ENCODE results near the gene ACOT4. TPM values are rescaled to one million over a fixed set of nuclear protein-coding genes. Genes with fewer than 3 reads are reported as not detected.
A peak's percentile ranks its signal among the peaks of the same experiment; 100 is the strongest.

Gene ACOT4
- total RNA-seq, 1 experiment from 2014 or later: 5.1 TPM

DNA sequence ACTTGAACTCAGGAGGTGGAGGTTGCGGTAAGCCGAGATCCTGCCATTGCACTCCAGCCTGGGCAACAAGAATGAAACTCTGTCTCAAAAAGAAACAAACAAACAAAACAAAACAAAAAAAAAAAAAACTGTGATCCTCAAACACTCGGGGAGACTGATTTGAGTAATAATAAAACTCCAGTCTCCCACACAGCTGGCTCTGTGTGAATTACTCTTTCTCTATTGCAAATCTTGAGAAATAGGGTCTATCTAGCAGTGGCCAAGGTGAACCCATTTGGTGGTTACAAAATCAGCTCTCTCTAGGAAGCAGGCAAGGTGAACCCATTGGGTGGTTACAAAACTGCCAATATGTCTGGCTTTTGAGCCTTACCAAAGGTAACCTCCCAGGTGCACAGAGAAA, 14.6 kb downstream of the ACOT4 start:
- Histone ChIP-seq H3K27ac (ENCODE audit: low read length) (no peak overlapping the region), H3K9me2 (replicated peaks; ENCODE audit: low read length) (no peaks in the 10 kb centered on the region), H3K36me3 (ENCODE audit: low read depth, low read length) (no peaks in the 10 kb centered on the region), H3K4me1 (ENCODE audit: insufficient read depth, low read length) (peaks cover 15% of the 10 kb centered on the region), H2AFZ (ENCODE audit: low read length) (no peak overlapping the region), H3K79me2 (ENCODE audit: low read length) (no peaks in the 10 kb centered on the region), H3K27me3 (ENCODE audit: low read length) (no peaks in the 10 kb centered on the region), H4K20me1 (ENCODE audit: low read length) (no peaks in the 10 kb centered on the region), H3K4me2 (ENCODE audit: low read length) (no peak overlapping the region), H3K9ac (ENCODE audit: low read length) (no peak overlapping the region), H3K4me3 (ENCODE audit: low read length) (no peak overlapping the region), H3F3A (ENCODE audit: low read length, unreplicated experiment) (no peaks in the 10 kb centered on the region), H3K9me3 (ENCODE audit: low read length) (no peaks in the 10 kb centered on the region)
- BruUV-seq (replicated peaks): no TSS peak
- intact Hi-C loops (cut with micrococcal nuclease): no loop called here
- TF ChIP-seq, protein P1, sequence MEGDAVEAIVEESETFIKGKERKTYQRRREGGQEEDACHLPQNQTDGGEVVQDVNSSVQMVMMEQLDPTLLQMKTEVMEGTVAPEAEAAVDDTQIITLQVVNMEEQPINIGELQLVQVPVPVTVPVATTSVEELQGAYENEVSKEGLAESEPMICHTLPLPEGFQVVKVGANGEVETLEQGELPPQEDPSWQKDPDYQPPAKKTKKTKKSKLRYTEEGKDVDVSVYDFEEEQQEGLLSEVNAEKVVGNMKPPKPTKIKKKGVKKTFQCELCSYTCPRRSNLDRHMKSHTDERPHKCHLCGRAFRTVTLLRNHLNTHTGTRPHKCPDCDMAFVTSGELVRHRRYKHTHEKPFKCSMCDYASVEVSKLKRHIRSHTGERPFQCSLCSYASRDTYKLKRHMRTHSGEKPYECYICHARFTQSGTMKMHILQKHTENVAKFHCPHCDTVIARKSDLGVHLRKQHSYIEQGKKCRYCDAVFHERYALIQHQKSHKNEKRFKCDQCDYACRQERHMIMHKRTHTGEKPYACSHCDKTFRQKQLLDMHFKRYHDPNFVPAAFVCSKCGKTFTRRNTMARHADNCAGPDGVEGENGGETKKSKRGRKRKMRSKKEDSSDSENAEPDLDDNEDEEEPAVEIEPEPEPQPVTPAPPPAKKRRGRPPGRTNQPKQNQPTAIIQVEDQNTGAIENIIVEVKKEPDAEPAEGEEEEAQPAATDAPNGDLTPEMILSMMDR (conservative IDR thresholded peaks at IDR 0.05; ENCODE audit: low read depth, low read length): no peak
- TF ChIP-seq EZH2 (IDR thresholded peaks at IDR 0.05; ENCODE audit: low read length, unreplicated experiment): no peak
- TF ChIP-seq EZH2phosphoT487 (IDR thresholded peaks at IDR 0.05; ENCODE audit: borderline replicate concordance, low read length): no peak
- POLR2A ChIA-PET (ENCODE audit: unreplicated experiment): no interaction called here
- no peak for ATAC-seq
- no peak for DNase-seq
- CTCF ChIA-PET: no interaction called here

GRCh38 chr14:73607241-73607640, 15.6 kb downstream of the ACOT4 start:
- Histone ChIP-seq H3K27ac (ENCODE audit: low read length) (no peak overlapping the region), H3K4me2 (ENCODE audit: low read length) (no peak overlapping the region), H3K9ac (ENCODE audit: low read length) (no peak overlapping the region), H4K20me1 (ENCODE audit: low read length) (no peaks in the 10 kb centered on the region), H3F3A (ENCODE audit: low read length, unreplicated experiment) (no peaks in the 10 kb centered on the region), H3K27me3 (ENCODE audit: low read length) (no peaks in the 10 kb centered on the region), H3K4me3 (ENCODE audit: low read length) (no peak overlapping the region), H3K9me3 (ENCODE audit: low read length) (no peaks in the 10 kb centered on the region), H3K79me2 (ENCODE audit: low read length) (no peaks in the 10 kb centered on the region), H3K4me1 (ENCODE audit: insufficient read depth, low read length) (peaks cover 10% of the 10 kb centered on the region), H3K36me3 (ENCODE audit: low read depth, low read length) (no peaks in the 10 kb centered on the region), H2AFZ (ENCODE audit: low read length) (no peak overlapping the region), H3K9me2 (replicated peaks; ENCODE audit: low read length) (no peaks in the 10 kb centered on the region)
- no TSS peak for BruUV-seq (replicated peaks)
- ATAC-seq (no peak), DNase-seq (no peak)
- POLR2A ChIA-PET (ENCODE audit: unreplicated experiment): no interaction called here
- CTCF ChIA-PET: interaction anchor here (0.6 kb wide), 1 partner anchor 120 kb away, joined by 3 read pairs; no protein-coding TSS in a partner anchor
- TF ChIP-seq EZH2 (IDR thresholded peaks at IDR 0.05; ENCODE audit: low read length, unreplicated experiment) (no peak), EZH2phosphoT487 (IDR thresholded peaks at IDR 0.05; ENCODE audit: borderline replicate concordance, low read length) (no peak)
- TF ChIP-seq, protein P1 (conservative IDR thresholded peaks at IDR 0.05; ENCODE audit: low read depth, low read length): no peak
- intact Hi-C loops (cut with micrococcal nuclease): no loop called here

- Histone ChIP-seq H3K9me3 (ENCODE audit: low read length) (no peaks in the 10 kb centered on the region), H3K4me2 (ENCODE audit: low read length) (no peak overlapping the region), H3K27ac (ENCODE audit: low read length) (no peak overlapping the region), H3K9me2 (replicated peaks; ENCODE audit: low read length) (no peaks in the 10 kb centered on the region), H2AFZ (ENCODE audit: low read length) (no peak overlapping the region), H3K27me3 (ENCODE audit: low read length) (no peaks in the 10 kb centered on the region), H3K4me3 (ENCODE audit: low read length) (no peak overlapping the region), H4K20me1 (ENCODE audit: low read length) (no peaks in the 10 kb centered on the region), H3K36me3 (ENCODE audit: low read depth, low read length) (no peaks in the 10 kb centered on the region), H3K4me1 (ENCODE audit: insufficient read depth, low read length) (peaks cover 13% of the 10 kb centered on the region), H3F3A (ENCODE audit: low read length, unreplicated experiment) (no peaks in the 10 kb centered on the region), H3K9ac (ENCODE audit: low read length) (no peak overlapping the region), H3K79me2 (ENCODE audit: low read length) (no peaks in the 10 kb centered on the region)
- TF ChIP-seq EZH2phosphoT487 (IDR thresholded peaks at IDR 0.05; ENCODE audit: borderline replicate concordance, low read length) (no peak), EZH2 (IDR thresholded peaks at IDR 0.05; ENCODE audit: low read length, unreplicated experiment) (no peak)
- TF ChIP-seq, protein P1 (conservative IDR thresholded peaks at IDR 0.05; ENCODE audit: low read depth, low read length): no peak
- BruUV-seq (replicated peaks): no TSS peak
- ATAC-seq (no peak), DNase-seq (peak; percentile 29)
- POLR2A ChIA-PET (ENCODE audit: unreplicated experiment): no interaction called here
- CTCF ChIA-PET: no interaction called here
- intact Hi-C loops (cut with micrococcal nuclease): loop anchor here (5.0 kb wide), 1 partner anchor 118 kb away; the partner anchor contains the start of gene RIOX1
These were observed 19.0 kb downstream of the ACOT4 start for GRCh38 chr14:73610687-73611086.

Measured in PC-3 (cell line).